DOHH2 (cell line): ENCODE data around the gene CBFA2T2.
A peak's percentile ranks its signal among the peaks of the same experiment; 100 is the strongest.

Experiments
- H3F3A ChIP-seq: fragments of 200-600 bp; sonication (generic), shearing (Covaris generic); 2 replicates; pipeline ENCODE4 v1.6.0; 2016; ENCODE audit warnings: antibody characterized with exemption, mild to moderate bottlenecking; ENCODE audit not compliant: control insufficient read depth, insufficient read depth
- H3K27ac ChIP-seq: fragments of 200-600 bp; sonication (generic); 2 replicates; pipeline ENCODE4 v1.5.1; 2014; ENCODE audit warnings: low read depth, mild to moderate bottlenecking, low read length, moderate library complexity
- H3K27me3 ChIP-seq: fragments of 200-600 bp; sonication (generic); 2 replicates; pipeline ENCODE4 v1.6.1; 2014; ENCODE audit warnings: mild to moderate bottlenecking, low read length, mixed read lengths; ENCODE audit not compliant: control insufficient read depth
- H3K36me3 ChIP-seq: fragments of 200-600 bp; sonication (generic); 2 replicates; pipeline ENCODE4 v1.6.1; 2014; ENCODE audit warnings: mild to moderate bottlenecking, low read length, moderate library complexity, mixed read lengths; ENCODE audit not compliant: control insufficient read depth
- H3K4me1 ChIP-seq: fragments of 200-600 bp; sonication (generic); 2 replicates; pipeline ENCODE4 v1.6.1; 2014; ENCODE audit warnings: mild to moderate bottlenecking, low read length, mixed read lengths; ENCODE audit not compliant: control insufficient read depth
- H3K4me2 ChIP-seq: fragments of 200-600 bp; sonication (generic); 2 replicates; pipeline ENCODE4 v1.6.0; 2014; ENCODE audit warnings: mild to moderate bottlenecking, low read length, moderate library complexity
- H3K4me3 ChIP-seq: fragments of 200-600 bp; sonication (generic); 2 replicates; pipeline ENCODE4 v1.5.1; 2014; ENCODE audit warnings: mild to moderate bottlenecking, low read length, mixed read lengths
- H3K79me2 ChIP-seq: fragments of 200-600 bp; sonication (generic); 2 replicates; pipeline ENCODE4 v1.6.1; 2014; ENCODE audit warnings: mild to moderate bottlenecking, low read length, mixed read lengths; ENCODE audit not compliant: control insufficient read depth
- H3K9me2 ChIP-seq: fragments of 200-600 bp; sonication (generic); replicated peaks from 2 replicates; pipeline ENCODE4 v1.6.1; 2014; ENCODE audit warnings: mild to moderate bottlenecking, low read length, mixed read lengths; ENCODE audit not compliant: control insufficient read depth
- H3K9me3 ChIP-seq: fragments of 200-600 bp; sonication (generic); 2 replicates; pipeline ENCODE4 v1.6.1; 2014; ENCODE audit warnings: antibody characterized with exemption, low read length, mixed read lengths; ENCODE audit not compliant: control insufficient read depth, insufficient read depth
- H4K20me1 ChIP-seq: fragments of 200-600 bp; sonication (generic); 2 replicates; pipeline ENCODE4 v1.6.0; 2014; ENCODE audit warnings: low read depth, mild to moderate bottlenecking, antibody characterized with exemption, low read length, moderate library complexity; ENCODE audit not compliant: control insufficient read depth, insufficient read depth
- CTCF ChIP-seq: fragments of 200-600 bp; sonication (generic); IDR thresholded peaks from one replicate; pipeline ENCODE4 v1.5.1; 2014; ENCODE audit warnings: antibody characterized with exemption, mild to moderate bottlenecking, low read depth, low read length; ENCODE audit not compliant: poor library complexity, severe bottlenecking
- EZH2phosphoT487 ChIP-seq: fragments of 200-600 bp; sonication (generic); IDR thresholded peaks from 2 replicates; pipeline ENCODE4 v1.6.1; 2017; ENCODE audit warnings: borderline replicate concordance, mild to moderate bottlenecking, antibody characterized with exemption, low read length, moderate library complexity, mixed read lengths

Gene CBFA2T2

GRCh38 chr20:33444797-33445560 is 44.9 kb upstream of the CBFA2T2 start:
- no peak for TF ChIP-seq EZH2phosphoT487
- TF ChIP-seq CTCF: peak; percentile 84
- no peaks in the 10 kb centered on the region for H3K27me3 ChIP-seq
- H3F3A ChIP-seq: peaks cover 28% of the 10 kb centered on the region
- H3K27ac ChIP-seq: peak overlapping the region; percentile 96
- H3K4me3 ChIP-seq: peak overlapping the region; percentile 77
- peak overlapping the region; percentile 89 for H3K4me2 ChIP-seq
- no peaks in the 10 kb centered on the region for H3K36me3 ChIP-seq
- H3K9me3 ChIP-seq: no peaks in the 10 kb centered on the region
- H4K20me1 ChIP-seq: no peaks in the 10 kb centered on the region
- H3K79me2 ChIP-seq: peaks cover 12% of the 10 kb centered on the region
- H3K9me2 ChIP-seq: no peaks in the 10 kb centered on the region
- H3K4me1 ChIP-seq: peaks cover 62% of the 10 kb centered on the region

GRCh38 chr20:33445881-33446625 is 43.8 kb upstream of the CBFA2T2 start:
- Histone ChIP-seq H3K9me2 (no peaks in the 10 kb centered on the region), H3K4me1 (peaks cover 56% of the 10 kb centered on the region), H3K9me3 (no peaks in the 10 kb centered on the region), H3K27me3 (no peaks in the 10 kb centered on the region), H3K36me3 (no peaks in the 10 kb centered on the region), H3K4me3 (peak overlapping the region; percentile 65), H4K20me1 (no peaks in the 10 kb centered on the region), H3F3A (peaks cover 23% of the 10 kb centered on the region), H3K27ac (peak overlapping the region; percentile 96), H3K4me2 (peak overlapping the region; percentile 89), H3K79me2 (peaks cover 8% of the 10 kb centered on the region; the same call in 1 of the 2 replicates)
- no peak for TF ChIP-seq CTCF
- TF ChIP-seq EZH2phosphoT487: no peak

- no peaks in the 10 kb centered on the region for H3K27me3 ChIP-seq
- H3K4me1 ChIP-seq: peaks cover 16% of the 10 kb centered on the region
- no peak overlapping the region for H3K27ac ChIP-seq
- H3K36me3 ChIP-seq: no peaks in the 10 kb centered on the region
- no peak overlapping the region for H3K4me3 ChIP-seq
- H3F3A ChIP-seq: peaks cover 9% of the 10 kb centered on the region
- no peak for TF ChIP-seq EZH2phosphoT487
- TF ChIP-seq CTCF: no peak
- no peaks in the 10 kb centered on the region for H3K9me3 ChIP-seq
- no peak overlapping the region for H3K4me2 ChIP-seq
- H4K20me1 ChIP-seq: no peaks in the 10 kb centered on the region
- no peaks in the 10 kb centered on the region for H3K79me2 ChIP-seq
- no peaks in the 10 kb centered on the region for H3K9me2 ChIP-seq
Observed at GRCh38 chr20:33450867-33451266, 39.0 kb upstream of the CBFA2T2 start.
